NT2/D1 (cell line): Measurements from ENCODE around the gene MEGF6.

Experiments
- DNase-seq: peaks from one replicate; pipeline ENCODE4 v3.0.0-alpha.2; 2011; ENCODE audit warnings: low read depth, low spot score
- H3K27me3 ChIP-seq: 2 replicates; pipeline ENCODE4 v1.6.0; 2011; ENCODE audit warnings: mild to moderate bottlenecking; ENCODE audit not compliant: insufficient read length, insufficient read depth
- H3K36me3 ChIP-seq: 2 replicates; pipeline ENCODE4 v1.6.1; 2011; ENCODE audit warnings: mild to moderate bottlenecking, low read length, mixed read lengths; ENCODE audit not compliant: insufficient read depth, insufficient read length
- H3K4me1 ChIP-seq: 2 replicates; pipeline ENCODE4 v1.5.1; 2011; ENCODE audit not compliant: insufficient read depth, insufficient read length
- H3K4me3 ChIP-seq: 2 replicates; pipeline ENCODE4 v1.5.1; 2011; ENCODE audit warnings: low read depth; ENCODE audit not compliant: insufficient read length
- H3K9ac ChIP-seq: 2 replicates; pipeline ENCODE4 v1.6.0; 2011; ENCODE audit warnings: low read depth; ENCODE audit not compliant: insufficient read length
- H3K9me3 ChIP-seq: 2 replicates; pipeline ENCODE4 v1.5.1; 2011; ENCODE audit warnings: mild to moderate bottlenecking, low read length; ENCODE audit not compliant: insufficient read depth
- SUZ12 ChIP-seq: IDR thresholded peaks from 2 replicates; pipeline ENCODE4 v1.6.1; 2011; ENCODE audit not compliant: insufficient read length, insufficient read depth; ENCODE audit errors: extremely low read depth
- YY1 ChIP-seq: IDR thresholded peaks from 2 replicates; pipeline ENCODE4 v1.6.1; 2011; ENCODE audit not compliant: insufficient read length, insufficient read depth
- ZNF274 ChIP-seq: IDR thresholded peaks from 2 replicates; pipeline ENCODE4 v1.6.1; 2011; ENCODE audit warnings: mild to moderate bottlenecking, low read depth, low read length

The MEGF6 gene

DNA sequence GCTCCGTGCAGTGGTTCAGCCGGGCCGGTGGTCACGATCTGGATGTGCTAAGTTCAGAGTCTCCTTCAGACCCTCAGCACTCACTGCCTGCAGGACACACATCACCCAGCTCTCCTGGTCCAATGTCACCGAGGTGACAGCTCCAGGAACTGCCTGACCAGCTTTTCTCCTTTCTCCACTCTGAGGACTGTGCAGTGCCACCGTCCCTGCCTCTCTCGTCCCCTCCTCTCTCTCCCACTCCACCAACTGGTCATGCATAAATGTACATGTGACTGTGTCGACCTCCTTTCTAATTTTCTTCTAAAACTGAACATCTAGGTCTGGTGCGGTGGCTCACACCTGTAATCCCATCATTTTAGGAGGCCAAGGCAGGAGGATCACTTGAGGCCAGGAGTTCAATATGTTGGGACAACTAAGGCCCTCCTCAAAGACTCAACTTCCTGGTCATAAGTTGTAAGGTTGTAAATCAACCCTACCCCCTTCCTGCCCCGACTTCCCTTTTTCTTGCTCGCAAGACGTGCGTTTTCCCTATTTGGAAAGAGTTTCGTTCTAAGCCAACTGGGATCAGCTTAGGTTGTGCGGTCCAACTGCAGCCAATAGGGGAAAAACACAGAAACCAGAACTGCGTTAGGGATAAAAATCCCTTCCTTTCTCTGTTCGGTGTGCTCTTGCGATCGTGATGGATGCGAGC lies 53.1 kb downstream of the MEGF6 start:
- no peak for DNase-seq
- Histone ChIP-seq H3K4me3 (no peak overlapping the region), H3K9ac (no peak overlapping the region), H3K9me3 (peaks cover 11% of the 10 kb centered on the region; the same call in 1 of the 2 replicates), H3K4me1 (peaks cover 9% of the 10 kb centered on the region), H3K27me3 (no peaks in the 10 kb centered on the region), H3K36me3 (no peaks in the 10 kb centered on the region)
- TF ChIP-seq SUZ12 (no peak), YY1 (no peak)

DNA sequence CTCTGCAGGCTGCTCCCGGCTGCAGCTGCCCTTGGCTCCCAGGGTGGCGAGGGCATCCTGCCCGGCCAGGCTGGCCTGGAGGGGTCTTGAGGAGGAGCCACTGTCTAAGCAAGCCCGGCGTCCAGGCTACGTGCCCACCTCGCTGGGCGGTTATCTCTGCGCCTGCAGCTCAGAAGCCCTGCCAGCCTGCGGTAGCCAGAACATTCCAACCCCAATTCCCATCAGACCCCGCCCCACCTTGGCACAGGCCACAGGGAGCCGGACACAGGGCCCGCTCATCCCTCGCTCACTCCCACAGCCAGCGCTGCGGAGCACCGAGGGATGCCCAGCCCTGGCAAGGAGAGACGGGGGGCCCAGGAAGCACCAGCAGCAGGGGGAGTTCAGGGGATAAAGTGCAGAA lies 53.9 kb downstream of the MEGF6 start:
- H3K9ac ChIP-seq: no peak overlapping the region
- H3K27me3 ChIP-seq: no peaks in the 10 kb centered on the region
- no peaks in the 10 kb centered on the region for H3K36me3 ChIP-seq
- no peak overlapping the region for H3K4me3 ChIP-seq
- TF ChIP-seq YY1 (no peak), ZNF274 (no peak), SUZ12 (no peak)
- no peak for DNase-seq
- H3K4me1 ChIP-seq: peaks cover 6% of the 10 kb centered on the region
- peaks cover 11% of the 10 kb centered on the region; the same call in 1 of the 2 replicates for H3K9me3 ChIP-seq

DNA sequence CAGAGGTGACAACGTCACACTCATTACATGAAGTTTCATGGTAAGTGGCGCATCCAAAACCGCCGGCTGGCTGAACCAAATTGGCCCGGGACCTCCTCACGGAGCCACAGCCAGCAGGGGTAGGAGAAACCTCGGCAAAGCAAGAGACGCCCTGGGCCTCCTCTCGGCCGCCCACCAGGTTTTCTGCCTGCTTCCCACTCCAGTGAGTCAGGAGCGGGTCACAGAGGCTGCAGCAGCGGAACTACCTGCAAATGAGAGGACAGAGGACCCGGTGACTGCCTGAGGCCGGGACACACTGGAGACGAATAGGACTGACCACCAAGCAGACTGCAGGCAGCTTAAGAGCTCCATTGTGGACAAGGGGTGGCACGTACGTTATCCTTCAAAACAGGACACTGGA lies 55.0 kb downstream of the MEGF6 start:
- peaks cover 11% of the 10 kb centered on the region; the same call in 1 of the 2 replicates for H3K9me3 ChIP-seq
- no peak for DNase-seq
- H3K9ac ChIP-seq: no peak overlapping the region
- peaks cover 6% of the 10 kb centered on the region for H3K4me1 ChIP-seq
- H3K4me3 ChIP-seq: no peak overlapping the region
- TF ChIP-seq SUZ12 (no peak), ZNF274 (no peak), YY1 (no peak)
- no peaks in the 10 kb centered on the region for H3K36me3 ChIP-seq
- no peaks in the 10 kb centered on the region for H3K27me3 ChIP-seq

DNA sequence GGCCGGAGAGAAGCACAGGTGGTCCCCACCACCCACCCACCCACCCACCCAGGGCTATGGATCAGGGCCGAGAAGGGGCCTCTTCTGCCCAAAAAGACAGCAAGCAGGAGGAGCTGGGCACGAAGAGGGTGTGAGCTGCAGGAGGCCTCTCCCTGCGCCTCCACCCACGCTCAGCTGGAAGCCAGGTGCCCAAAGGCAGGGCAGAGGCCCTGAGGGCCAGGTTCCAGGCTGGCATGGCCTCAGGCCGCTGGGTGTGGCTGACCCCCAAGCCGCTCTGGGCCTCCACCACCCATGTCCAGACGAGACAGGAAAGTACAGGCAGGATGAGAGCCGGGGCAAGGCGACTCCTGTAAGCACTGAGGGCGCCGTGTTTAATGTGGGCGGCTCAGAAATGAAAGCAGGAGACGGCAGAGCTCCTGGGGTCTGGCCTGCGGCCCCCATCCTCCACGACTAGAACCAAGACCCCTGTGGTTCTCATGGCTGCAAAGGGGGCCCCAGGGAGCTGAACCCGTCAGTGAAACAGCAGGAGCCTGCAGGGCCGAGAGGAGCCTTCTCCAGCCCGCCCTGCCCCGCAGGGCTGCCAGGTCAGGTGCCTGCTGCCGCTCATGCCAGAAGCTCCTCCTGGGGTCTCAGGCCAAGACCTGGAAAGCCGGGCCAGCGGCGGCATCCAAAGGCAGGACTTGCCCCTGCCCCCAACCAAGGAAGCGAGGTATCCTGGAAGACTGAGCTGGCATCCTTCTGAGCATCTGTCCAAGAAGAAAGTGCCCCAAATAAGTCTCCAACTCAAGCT lies 56.0 kb downstream of the MEGF6 start:
- DNase-seq: no peak
- Histone ChIP-seq H3K4me1 (peaks cover 6% of the 10 kb centered on the region), H3K27me3 (no peaks in the 10 kb centered on the region), H3K9me3 (peaks cover 11% of the 10 kb centered on the region; the same call in 1 of the 2 replicates), H3K4me3 (no peak overlapping the region), H3K36me3 (no peaks in the 10 kb centered on the region), H3K9ac (no peak overlapping the region)
- TF ChIP-seq YY1: no peak

DNA sequence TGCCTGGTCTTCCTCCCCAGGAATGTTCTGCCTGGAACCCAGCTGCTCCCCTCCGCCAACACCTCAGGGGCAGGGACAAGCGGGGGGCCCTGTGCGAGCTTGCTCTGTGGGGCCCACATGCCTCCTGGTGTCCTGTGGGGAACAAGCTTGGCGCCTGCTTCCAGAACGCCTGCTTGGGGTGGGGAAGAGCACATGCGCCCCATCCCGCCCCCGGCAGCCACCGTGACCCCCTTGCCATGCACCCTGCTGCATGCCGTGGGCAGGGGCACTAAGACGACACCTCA lies 57.4 kb downstream of the MEGF6 start:
- Histone ChIP-seq H3K4me1 (peaks cover 6% of the 10 kb centered on the region), H3K36me3 (no peaks in the 10 kb centered on the region), H3K4me3 (no peak overlapping the region), H3K27me3 (no peaks in the 10 kb centered on the region), H3K9me3 (peaks cover 7% of the 10 kb centered on the region; the same call in 1 of the 2 replicates), H3K9ac (no peak overlapping the region)
- no peak for DNase-seq
- TF ChIP-seq SUZ12: no peak

DNA sequence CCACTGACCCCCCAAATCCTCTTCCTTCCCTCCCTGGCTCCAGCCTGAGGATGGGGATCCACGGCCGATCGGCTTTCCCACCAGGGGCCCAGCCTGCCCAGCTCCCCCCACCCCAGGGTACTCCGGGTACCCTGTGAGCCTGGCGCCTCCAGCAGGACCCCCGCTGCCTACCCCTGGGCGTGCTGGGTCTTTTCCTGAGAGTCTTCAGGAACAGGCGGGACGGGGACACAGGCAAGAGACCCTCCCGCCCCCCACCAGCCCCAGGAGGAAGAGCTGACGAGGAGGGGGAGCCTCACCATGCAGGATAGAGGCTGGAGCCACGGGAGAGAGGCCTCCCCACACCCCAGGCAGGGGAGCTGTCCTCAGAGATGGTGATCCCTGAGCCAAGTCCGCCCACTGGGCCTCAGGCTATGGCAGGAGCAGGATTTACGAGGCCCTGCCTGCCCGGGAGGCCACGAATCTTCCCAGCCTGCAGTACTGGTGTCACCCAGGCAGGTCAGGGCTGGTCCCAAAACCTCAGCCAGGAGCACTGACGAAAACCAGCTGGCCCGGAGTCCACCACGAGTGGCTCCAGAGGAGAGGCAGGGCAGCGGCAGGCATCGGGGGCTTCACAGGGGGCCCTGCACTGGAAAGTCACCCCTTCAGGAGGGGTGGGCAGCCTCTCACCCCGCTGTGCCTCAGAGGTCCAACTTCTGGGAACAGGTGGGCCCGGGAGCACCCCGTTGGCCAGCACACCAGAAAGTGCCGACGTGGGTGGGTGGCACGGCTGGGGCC lies 58.0 kb downstream of the MEGF6 start:
- no peaks in the 10 kb centered on the region for H3K36me3 ChIP-seq
- DNase-seq: no peak
- H3K27me3 ChIP-seq: no peaks in the 10 kb centered on the region

DNA sequence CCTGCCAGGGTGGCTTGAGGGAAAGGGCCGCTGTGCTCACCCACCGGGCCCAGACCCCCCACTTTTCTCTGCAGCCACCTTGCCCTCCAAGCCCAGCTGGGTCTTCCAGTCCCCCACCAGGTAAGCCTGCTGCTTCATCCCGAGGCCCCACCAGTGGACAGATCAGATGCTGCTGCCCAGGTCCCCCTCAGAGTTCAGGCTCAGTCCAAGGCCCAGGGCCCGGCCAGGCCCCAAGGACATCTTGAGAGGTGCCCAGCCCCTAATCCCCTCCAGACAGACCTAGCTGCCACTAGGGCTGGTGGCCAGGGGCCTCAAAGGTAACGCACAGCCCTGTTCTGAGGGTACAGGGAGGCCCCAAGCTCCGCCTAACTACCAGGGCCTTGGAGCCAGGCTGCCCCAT lies 58.6 kb downstream of the MEGF6 start:
- TF ChIP-seq ZNF274 (no peak), YY1 (no peak)
- peaks cover 11% of the 10 kb centered on the region for H3K4me1 ChIP-seq

More for the DNA sequence above, 58.0 kb downstream of the MEGF6 start:
- H3K4me3 ChIP-seq: no peak overlapping the region
- no peak for TF ChIP-seq YY1
- H3K4me1 ChIP-seq: peaks cover 9% of the 10 kb centered on the region
- H3K9ac ChIP-seq: peak overlapping the region; percentile 21
- H3K9me3 ChIP-seq: peaks cover 1% of the 10 kb centered on the region; the same call in 1 of the 2 replicates

More for the DNA sequence above, 58.6 kb downstream of the MEGF6 start:
- Histone ChIP-seq H3K27me3 (no peaks in the 10 kb centered on the region), H3K9me3 (no peaks in the 10 kb centered on the region), H3K9ac (no peak overlapping the region), H3K36me3 (no peaks in the 10 kb centered on the region), H3K4me3 (no peak overlapping the region)
- no peak for DNase-seq
